GM23338 (cell line): ENCODE results near the gene DNAH8. TPM values are rescaled to one million over a fixed set of nuclear protein-coding genes. Genes with fewer than 3 reads are reported as not detected.

Source experiments
- ATAC-seq: fragments of 200-7000 bp; cut with Tn5 transposase; 3 replicates; pipeline ENCODE4 v1.9.1; 2020
- DNase-seq: peaks from one replicate; pipeline ENCODE4 v3.0.0-alpha.2; 2015; ENCODE audit warnings: low spot score
- H2AFZ ChIP-seq: fragments of 200-600 bp; sonication (generic); 2 replicates; pipeline ENCODE4 v1.8.0; 2016; ENCODE audit warnings: antibody characterized with exemption, mild to moderate bottlenecking, moderate library complexity
- H3F3A ChIP-seq: fragments of 200-600 bp; sonication (generic); replicated peaks from 2 replicates; pipeline ENCODE4 v1.8.0; 2017; ENCODE audit warnings: antibody characterized with exemption, mixed run types, low read depth
- H3K27ac ChIP-seq: fragments of 200-600 bp; sonication (generic); 2 replicates; pipeline ENCODE4 v1.6.1; 2016; ENCODE audit warnings: low read depth
- H3K27me3 ChIP-seq: fragments of 200-600 bp; sonication (generic); 2 replicates; pipeline ENCODE4 v1.8.0; 2016; ENCODE audit warnings: mild to moderate bottlenecking, mixed run types, moderate library complexity; ENCODE audit not compliant: insufficient read depth
- H3K36me3 ChIP-seq: fragments of 200-600 bp; sonication (generic); 2 replicates; pipeline ENCODE4 v1.8.0; 2016; ENCODE audit warnings: mild to moderate bottlenecking; ENCODE audit not compliant: insufficient read depth
- H3K4me1 ChIP-seq: fragments of 200-600 bp; sonication (generic); 2 replicates; pipeline ENCODE4 v1.8.0; 2016; ENCODE audit warnings: mild to moderate bottlenecking, moderate library complexity; ENCODE audit not compliant: insufficient read depth
- H3K4me2 ChIP-seq: fragments of 200-600 bp; sonication (generic); 2 replicates; pipeline ENCODE4 v1.7.1; 2017; ENCODE audit warnings: mixed run types
- H3K4me3 ChIP-seq: fragments of 200-600 bp; sonication (generic); 2 replicates; pipeline ENCODE4 v1.6.1; 2016; ENCODE audit warnings: mixed run types
- H3K79me2 ChIP-seq: fragments of 200-600 bp; sonication (generic); replicated peaks from 2 replicates; pipeline ENCODE4 v1.8.0; 2017; ENCODE audit warnings: mild to moderate bottlenecking; ENCODE audit not compliant: insufficient read depth
- H3K9me2 ChIP-seq: fragments of 200-600 bp; sonication (generic); 2 replicates; pipeline ENCODE4 v1.8.0; 2017; ENCODE audit not compliant: insufficient read depth
- H4K20me1 ChIP-seq: fragments of 200-600 bp; sonication (generic); replicated peaks from 2 replicates; pipeline ENCODE4 v1.8.0; 2017; ENCODE audit warnings: mild to moderate bottlenecking; ENCODE audit not compliant: insufficient read depth
- H3K27ac Mint-ChIP-seq: 2 replicates; pipeline ENCODE4 v1.8.0; 2020; ENCODE audit warnings: inconsistent platforms, mild to moderate bottlenecking, moderate library complexity, mixed read lengths
- H3K27me3 Mint-ChIP-seq: 3 replicates; pipeline ENCODE4 v1.8.0; 2022; ENCODE audit warnings: low read depth, mild to moderate bottlenecking, moderate library complexity, mixed read lengths, inconsistent platforms; ENCODE audit not compliant: insufficient read depth, poor library complexity
- H3K36me3 Mint-ChIP-seq: 3 replicates; pipeline ENCODE4 v1.8.0; 2021; ENCODE audit warnings: low read depth, mild to moderate bottlenecking, inconsistent platforms, moderate library complexity, mixed read lengths
- H3K4me1 Mint-ChIP-seq: 3 replicates; pipeline ENCODE4 v1.8.0; 2020; ENCODE audit warnings: mild to moderate bottlenecking, inconsistent platforms, mixed read lengths
- H3K4me3 Mint-ChIP-seq: 3 replicates; pipeline ENCODE4 v1.8.0; 2021; ENCODE audit warnings: moderate library complexity, mild to moderate bottlenecking, inconsistent platforms, mixed read lengths
- H3K9me3 Mint-ChIP-seq: 3 replicates; pipeline ENCODE4 v1.8.0; 2020; ENCODE audit warnings: moderate library complexity, mild to moderate bottlenecking, inconsistent platforms, mixed read lengths
- EZH2 ChIP-seq: fragments of 200-600 bp; sonication (generic); IDR thresholded peaks from one replicate; pipeline ENCODE4 v1.8.0; 2017; ENCODE audit warnings: antibody characterized with exemption, mild to moderate bottlenecking, low read depth; ENCODE audit not compliant: unreplicated experiment
- EZH2phosphoT487 ChIP-seq: fragments of 200-600 bp; sonication (generic); IDR thresholded peaks from one replicate; pipeline ENCODE4 v1.8.1; 2018; ENCODE audit warnings: antibody characterized with exemption; ENCODE audit not compliant: unreplicated experiment
- JUNB ChIP-seq: IDR thresholded peaks from one replicate; pipeline ENCODE4 v1.6.1; 2016; ENCODE audit warnings: antibody characterized with exemption; ENCODE audit not compliant: unreplicated experiment
- ZNF114 ChIP-seq: fragments of 250-450 bp; sonication (Bioruptor Pico); IDR thresholded peaks from 2 replicates; pipeline ENCODE4 v1.5.0; 2020; ENCODE audit warnings: mild to moderate bottlenecking, moderate library complexity
- ZNF331 ChIP-seq: fragments of 250-450 bp; sonication (Bioruptor Pico); IDR thresholded peaks from 2 replicates; pipeline ENCODE4 v1.5.0; 2020; ENCODE audit warnings: low read depth, mild to moderate bottlenecking, moderate library complexity
- polyA plus RNA-seq: library from polyadenylated mRNA; unstranded; fragments of >200 nt; fragmentation: Nextera tagmentation; extraction: Ambion mirVana; gene quantifications from 2 replicates; pipeline ENCODE4 v1.2.1, GENCODE V29; 2016
- total RNA-seq: library from RNA; depleted of rRNA; stranded (reverse); fragments of >200 nt; shearing (Covaris generic); gene quantifications from 2 replicates; pipeline ENCODE4 v1.2.3, GENCODE V29; 2014
- TF ChIP-seq, protein P1 (sequence below): IDR thresholded peaks from 2 replicates; pipeline ENCODE4 v1.6.1; 2016; ENCODE audit warnings: antibody characterized with exemption
- TF ChIP-seq, protein P2 (sequence below): fragments of 250-450 bp; sonication (Bioruptor Pico); IDR thresholded peaks from 2 replicates; pipeline ENCODE4 v1.5.0; 2020; ENCODE audit warnings: mild to moderate bottlenecking, moderate library complexity
- TF ChIP-seq, protein P3 (sequence below): IDR thresholded peaks from one replicate; pipeline ENCODE4 v1.6.1; 2018; ENCODE audit warnings: antibody characterized with exemption; ENCODE audit not compliant: unreplicated experiment

Gene DNAH8
- total and polyA plus RNA-seq, 2 experiments from 2014 or later: 0.02 TPM; not detected in 1

DNA sequence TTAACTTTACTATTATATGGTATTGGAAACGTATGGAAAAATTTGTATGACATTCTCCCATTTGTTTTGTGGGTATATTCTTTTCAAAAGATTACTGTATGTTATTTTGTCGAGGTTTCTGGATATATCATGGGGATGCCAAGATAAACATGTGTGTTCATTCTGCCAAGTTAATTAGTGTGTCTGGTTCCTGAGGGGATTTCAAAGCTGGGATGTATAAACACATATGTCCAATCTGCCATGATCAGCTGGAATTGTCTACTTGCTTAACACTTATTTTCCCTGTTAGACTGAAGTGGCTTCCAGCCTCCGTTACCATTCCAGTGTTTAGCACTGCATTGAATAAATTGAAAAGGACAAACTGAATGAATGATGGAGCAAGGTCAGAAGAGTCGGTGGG lies 86.2 kb downstream of the DNAH8 start:
- Histone ChIP-seq H3K27me3 (no peaks in the 10 kb centered on the region), H4K20me1 (no peaks in the 10 kb centered on the region), H3K4me3 (no peak overlapping the region), H3K79me2 (no peaks in the 10 kb centered on the region), H3K36me3 (no peaks in the 10 kb centered on the region), H2AFZ (no peak overlapping the region), H3K4me1 (no peaks in the 10 kb centered on the region; the same call in 1 of the 2 replicates), H3K4me2 (no peak overlapping the region), H3K9me2 (peaks cover 11% of the 10 kb centered on the region), H3F3A (no peaks in the 10 kb centered on the region), H3K27ac (no peak overlapping the region)
- no peak for TF ChIP-seq ZNF114 (CRISPR knock-in tag)
- TF ChIP-seq, protein P1, sequence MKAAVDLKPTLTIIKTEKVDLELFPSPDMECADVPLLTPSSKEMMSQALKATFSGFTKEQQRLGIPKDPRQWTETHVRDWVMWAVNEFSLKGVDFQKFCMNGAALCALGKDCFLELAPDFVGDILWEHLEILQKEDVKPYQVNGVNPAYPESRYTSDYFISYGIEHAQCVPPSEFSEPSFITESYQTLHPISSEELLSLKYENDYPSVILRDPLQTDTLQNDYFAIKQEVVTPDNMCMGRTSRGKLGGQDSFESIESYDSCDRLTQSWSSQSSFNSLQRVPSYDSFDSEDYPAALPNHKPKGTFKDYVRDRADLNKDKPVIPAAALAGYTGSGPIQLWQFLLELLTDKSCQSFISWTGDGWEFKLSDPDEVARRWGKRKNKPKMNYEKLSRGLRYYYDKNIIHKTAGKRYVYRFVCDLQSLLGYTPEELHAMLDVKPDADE: no peak
- Mint-ChIP-seq H3K36me3 (no peaks in the 10 kb centered on the region), H3K27ac (no peak overlapping the region), H3K27me3 (no peaks in the 10 kb centered on the region), H3K4me3 (no peak overlapping the region), H3K9me3 (no peaks in the 10 kb centered on the region), H3K4me1 (peaks cover 4% of the 10 kb centered on the region; the same call in 2 of the 3 replicates)
- ATAC-seq (no peak), DNase-seq (no peak)

DNA sequence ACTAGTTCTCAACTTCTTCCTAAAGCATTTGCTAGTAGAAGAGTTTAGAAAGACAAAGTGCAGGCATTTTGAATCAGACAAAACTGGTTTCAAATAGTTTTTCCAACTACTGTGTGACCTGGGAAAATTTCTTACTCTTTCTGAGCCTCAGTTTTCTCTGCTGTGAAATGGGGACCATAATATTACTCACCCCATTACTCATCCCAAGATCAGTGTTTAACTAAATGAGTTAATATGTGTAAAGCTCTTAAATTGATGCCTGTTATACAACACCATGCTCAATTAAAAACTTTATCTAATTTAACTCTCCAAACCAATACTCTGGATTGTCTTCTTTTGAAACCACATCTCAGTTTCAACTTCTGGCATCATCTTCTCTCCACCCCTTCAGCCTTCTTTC lies 87.4 kb downstream of the DNAH8 start:
- Histone ChIP-seq H3K4me3 (no peak overlapping the region), H3K36me3 (no peaks in the 10 kb centered on the region), H3K9me2 (peaks cover 11% of the 10 kb centered on the region), H3F3A (no peaks in the 10 kb centered on the region), H3K27ac (no peak overlapping the region), H4K20me1 (no peaks in the 10 kb centered on the region), H3K4me1 (no peaks in the 10 kb centered on the region), H2AFZ (no peak overlapping the region), H3K79me2 (no peaks in the 10 kb centered on the region), H3K4me2 (no peak overlapping the region), H3K27me3 (no peaks in the 10 kb centered on the region)
- no peak for ATAC-seq
- H3K4me1 Mint-ChIP-seq: peaks cover 2% of the 10 kb centered on the region
- no peak overlapping the region for H3K27ac Mint-ChIP-seq
- H3K4me3 Mint-ChIP-seq: no peak overlapping the region
- no peaks in the 10 kb centered on the region for H3K36me3 Mint-ChIP-seq
- H3K27me3 Mint-ChIP-seq: no peaks in the 10 kb centered on the region
- no peaks in the 10 kb centered on the region for H3K9me3 Mint-ChIP-seq
- DNase-seq: no peak
- TF ChIP-seq JUNB (no peak), ZNF114 (CRISPR knock-in tag) (no peak), ZNF331 (CRISPR knock-in tag) (no peak), EZH2 (no peak), EZH2phosphoT487 (no peak)
- TF ChIP-seq, protein P2, sequence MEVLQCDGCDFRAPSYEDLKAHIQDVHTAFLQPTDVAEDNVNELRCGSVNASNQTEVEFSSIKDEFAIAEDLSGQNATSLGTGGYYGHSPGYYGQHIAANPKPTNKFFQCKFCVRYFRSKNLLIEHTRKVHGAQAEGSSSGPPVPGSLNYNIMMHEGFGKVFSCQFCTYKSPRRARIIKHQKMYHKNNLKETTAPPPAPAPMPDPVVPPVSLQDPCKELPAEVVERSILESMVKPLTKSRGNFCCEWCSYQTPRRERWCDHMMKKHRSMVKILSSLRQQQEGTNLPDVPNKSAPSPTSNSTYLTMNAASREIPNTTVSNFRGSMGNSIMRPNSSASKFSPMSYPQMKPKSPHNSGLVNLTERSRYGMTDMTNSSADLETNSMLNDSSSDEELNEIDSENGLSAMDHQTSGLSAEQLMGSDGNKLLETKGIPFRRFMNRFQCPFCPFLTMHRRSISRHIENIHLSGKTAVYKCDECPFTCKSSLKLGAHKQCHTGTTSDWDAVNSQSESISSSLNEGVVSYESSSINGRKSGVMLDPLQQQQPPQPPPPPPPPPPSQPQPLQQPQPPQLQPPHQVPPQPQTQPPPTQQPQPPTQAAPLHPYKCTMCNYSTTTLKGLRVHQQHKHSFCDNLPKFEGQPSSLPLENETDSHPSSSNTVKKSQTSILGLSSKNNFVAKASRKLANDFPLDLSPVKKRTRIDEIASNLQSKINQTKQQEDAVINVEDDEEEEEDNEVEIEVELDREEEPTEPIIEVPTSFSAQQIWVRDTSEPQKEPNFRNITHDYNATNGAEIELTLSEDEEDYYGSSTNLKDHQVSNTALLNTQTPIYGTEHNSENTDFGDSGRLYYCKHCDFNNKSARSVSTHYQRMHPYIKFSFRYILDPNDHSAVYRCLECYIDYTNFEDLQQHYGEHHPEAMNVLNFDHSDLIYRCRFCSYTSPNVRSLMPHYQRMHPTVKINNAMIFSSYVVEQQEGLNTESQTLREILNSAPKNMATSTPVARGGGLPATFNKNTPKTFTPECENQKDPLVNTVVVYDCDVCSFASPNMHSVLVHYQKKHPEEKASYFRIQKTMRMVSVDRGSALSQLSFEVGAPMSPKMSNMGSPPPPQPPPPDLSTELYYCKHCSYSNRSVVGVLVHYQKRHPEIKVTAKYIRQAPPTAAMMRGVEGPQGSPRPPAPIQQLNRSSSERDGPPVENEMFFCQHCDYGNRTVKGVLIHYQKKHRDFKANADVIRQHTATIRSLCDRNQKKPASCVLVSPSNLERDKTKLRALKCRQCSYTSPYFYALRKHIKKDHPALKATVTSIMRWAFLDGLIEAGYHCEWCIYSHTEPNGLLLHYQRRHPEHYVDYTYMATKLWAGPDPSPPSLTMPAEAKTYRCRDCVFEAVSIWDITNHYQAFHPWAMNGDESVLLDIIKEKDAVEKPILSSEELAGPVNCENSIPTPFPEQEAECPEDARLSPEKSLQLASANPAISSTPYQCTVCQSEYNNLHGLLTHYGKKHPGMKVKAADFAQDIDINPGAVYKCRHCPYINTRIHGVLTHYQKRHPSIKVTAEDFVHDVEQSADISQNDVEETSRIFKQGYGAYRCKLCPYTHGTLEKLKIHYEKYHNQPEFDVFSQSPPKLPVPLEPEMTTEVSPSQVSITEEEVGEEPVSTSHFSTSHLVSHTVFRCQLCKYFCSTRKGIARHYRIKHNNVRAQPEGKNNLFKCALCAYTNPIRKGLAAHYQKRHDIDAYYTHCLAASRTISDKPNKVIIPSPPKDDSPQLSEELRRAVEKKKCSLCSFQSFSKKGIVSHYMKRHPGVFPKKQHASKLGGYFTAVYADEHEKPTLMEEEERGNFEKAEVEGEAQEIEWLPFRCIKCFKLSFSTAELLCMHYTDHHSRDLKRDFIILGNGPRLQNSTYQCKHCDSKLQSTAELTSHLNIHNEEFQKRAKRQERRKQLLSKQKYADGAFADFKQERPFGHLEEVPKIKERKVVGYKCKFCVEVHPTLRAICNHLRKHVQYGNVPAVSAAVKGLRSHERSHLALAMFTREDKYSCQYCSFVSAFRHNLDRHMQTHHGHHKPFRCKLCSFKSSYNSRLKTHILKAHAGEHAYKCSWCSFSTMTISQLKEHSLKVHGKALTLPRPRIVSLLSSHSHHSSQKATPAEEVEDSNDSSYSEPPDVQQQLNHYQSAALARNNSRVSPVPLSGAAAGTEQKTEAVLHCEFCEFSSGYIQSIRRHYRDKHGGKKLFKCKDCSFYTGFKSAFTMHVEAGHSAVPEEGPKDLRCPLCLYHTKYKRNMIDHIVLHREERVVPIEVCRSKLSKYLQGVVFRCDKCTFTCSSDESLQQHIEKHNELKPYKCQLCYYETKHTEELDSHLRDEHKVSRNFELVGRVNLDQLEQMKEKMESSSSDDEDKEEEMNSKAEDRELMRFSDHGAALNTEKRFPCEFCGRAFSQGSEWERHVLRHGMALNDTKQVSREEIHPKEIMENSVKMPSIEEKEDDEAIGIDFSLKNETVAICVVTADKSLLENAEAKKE (CRISPR knock-in tag): no peak
- TF ChIP-seq, protein P1: no peak
- TF ChIP-seq, protein P3, sequence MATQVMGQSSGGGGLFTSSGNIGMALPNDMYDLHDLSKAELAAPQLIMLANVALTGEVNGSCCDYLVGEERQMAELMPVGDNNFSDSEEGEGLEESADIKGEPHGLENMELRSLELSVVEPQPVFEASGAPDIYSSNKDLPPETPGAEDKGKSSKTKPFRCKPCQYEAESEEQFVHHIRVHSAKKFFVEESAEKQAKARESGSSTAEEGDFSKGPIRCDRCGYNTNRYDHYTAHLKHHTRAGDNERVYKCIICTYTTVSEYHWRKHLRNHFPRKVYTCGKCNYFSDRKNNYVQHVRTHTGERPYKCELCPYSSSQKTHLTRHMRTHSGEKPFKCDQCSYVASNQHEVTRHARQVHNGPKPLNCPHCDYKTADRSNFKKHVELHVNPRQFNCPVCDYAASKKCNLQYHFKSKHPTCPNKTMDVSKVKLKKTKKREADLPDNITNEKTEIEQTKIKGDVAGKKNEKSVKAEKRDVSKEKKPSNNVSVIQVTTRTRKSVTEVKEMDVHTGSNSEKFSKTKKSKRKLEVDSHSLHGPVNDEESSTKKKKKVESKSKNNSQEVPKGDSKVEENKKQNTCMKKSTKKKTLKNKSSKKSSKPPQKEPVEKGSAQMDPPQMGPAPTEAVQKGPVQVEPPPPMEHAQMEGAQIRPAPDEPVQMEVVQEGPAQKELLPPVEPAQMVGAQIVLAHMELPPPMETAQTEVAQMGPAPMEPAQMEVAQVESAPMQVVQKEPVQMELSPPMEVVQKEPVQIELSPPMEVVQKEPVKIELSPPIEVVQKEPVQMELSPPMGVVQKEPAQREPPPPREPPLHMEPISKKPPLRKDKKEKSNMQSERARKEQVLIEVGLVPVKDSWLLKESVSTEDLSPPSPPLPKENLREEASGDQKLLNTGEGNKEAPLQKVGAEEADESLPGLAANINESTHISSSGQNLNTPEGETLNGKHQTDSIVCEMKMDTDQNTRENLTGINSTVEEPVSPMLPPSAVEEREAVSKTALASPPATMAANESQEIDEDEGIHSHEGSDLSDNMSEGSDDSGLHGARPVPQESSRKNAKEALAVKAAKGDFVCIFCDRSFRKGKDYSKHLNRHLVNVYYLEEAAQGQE: no peak
